HCT116 (cell line): ENCODE results near the gene SLC37A3. TPM values are rescaled to one million over a fixed set of nuclear protein-coding genes. Genes with fewer than 3 reads are reported as not detected.
"Not testable (repeated sequence)": the region's sequence is repeated elsewhere in the genome, so short reads cannot be mapped to it uniquely, and the experiment has no call there.

Experiments
- ATAC-seq: fragments of 200-7000 bp; cut with Tn5 transposase; 2 replicates; pipeline ENCODE4 v1.9.1; 2020; ENCODE audit warnings: mild to moderate bottlenecking, moderate library complexity
- BruUV-seq: library from RNA; stranded (reverse); fragments of 400-500 nt; replicated peaks from 2 replicates; lab custom pipeline; 2021; lab: Mats Ljungman, UMichigan
- CTCF ChIA-PET: fragments of 300-600 bp; sonication (Branson Sonifier 250); formaldehyde crosslinking; loops from one replicate; lab custom pipeline; 2021; ENCODE audit warnings: antibody characterized with exemption; lab: Charles Lee
- POLR2A ChIA-PET: fragments of 300-600, 350-600 bp; sonication (Branson Sonifier 250); formaldehyde crosslinking; loops from one replicate; lab custom pipeline; 2021; ENCODE audit warnings: antibody characterized with exemption; lab: Charles Lee
- RAD21 ChIA-PET, 2 experiments: fragments of 300-600 bp; sonication (Branson Sonifier 250); formaldehyde crosslinking; loops; one replicate each; lab custom pipeline; 2023; ENCODE audit warnings: low total read pairs in 2 of 2; ENCODE audit not compliant: uncharacterized antibody in 2 of 2, unreplicated experiment in 2 of 2, low non-redundant PET in 1 of 2; lab: Charles Lee
- DNase-seq: peaks from one replicate; pipeline ENCODE4 v3.0.0-alpha.2; 2010; ENCODE audit warnings: low read depth, low spot score
- H2AFZ ChIP-seq: fragments of 200-600 bp; shearing (Covaris generic), sonication (generic); 2 replicates; pipeline ENCODE4 v1.6.1; 2017; ENCODE audit warnings: low read depth, mixed run types, mixed read lengths, antibody characterized with exemption, low read length; ENCODE audit not compliant: poor library complexity, severe bottlenecking
- H3K27ac ChIP-seq: 2 replicates; pipeline ENCODE4 v1.5.1; 2012; ENCODE audit warnings: low read depth, low read length
- H3K27me3 ChIP-seq: fragments of 200-600 bp; sonication (generic); 2 replicates; pipeline ENCODE4 v1.6.1; 2016; ENCODE audit warnings: mixed run types, low read length, mixed read lengths; ENCODE audit not compliant: insufficient read depth
- H3K36me3 ChIP-seq, 2 experiments: fragments of 200-500 bp in 1 of 2; fragments of 200-600 bp in 1 of 2; sonication (Bioruptor generic) in 1 of 2; sonication (generic) in 1 of 2; 2 replicates each; pipeline versions ENCODE4 v1.5.1 to v1.6.1; 2014 to 2016; ENCODE audit warnings: low read length in 2 of 2, inconsistent platforms in 1 of 2, mixed read lengths in 1 of 2, mixed run types in 1 of 2; ENCODE audit not compliant: insufficient read depth in 2 of 2, control insufficient read depth in 1 of 2
- H3K4me1 ChIP-seq, 2 experiments: fragments of 200-600 bp in 1 of 2; sonication (generic) in 1 of 2; 2 replicates each; pipeline versions ENCODE4 v1.5.1 to v1.6.1; 2012 to 2017; ENCODE audit warnings: low read length in 2 of 2, inconsistent platforms in 1 of 2, mild to moderate bottlenecking in 1 of 2, mixed read lengths in 1 of 2, mixed run types in 1 of 2, moderate library complexity in 1 of 2; ENCODE audit not compliant: insufficient read depth in 2 of 2, control insufficient read depth in 1 of 2
- H3K4me2 ChIP-seq: fragments of 200-600 bp; sonication (generic); 2 replicates; pipeline ENCODE4 v1.6.1; 2017; ENCODE audit warnings: mixed run types, low read length, mixed read lengths
- H3K4me3 ChIP-seq, 2 experiments: fragments of 200-600 bp in 1 of 2; sonication (generic) in 1 of 2; replicated peaks in 1 of 2; 2 replicates each; pipeline ENCODE4 v1.5.1; 2011 to 2016; ENCODE audit warnings: low read length in 2 of 2, control low read depth in 1 of 2, low read depth in 1 of 2, mild to moderate bottlenecking in 1 of 2, mixed read lengths in 1 of 2, mixed run types in 1 of 2
- H3K79me2 ChIP-seq: fragments of 200-600 bp; sonication (generic); 2 replicates; pipeline ENCODE4 v1.6.1; 2017; ENCODE audit warnings: mild to moderate bottlenecking, mixed run types, low read length, moderate library complexity, mixed read lengths; ENCODE audit not compliant: insufficient read depth
- H3K9ac ChIP-seq: fragments of 200-600 bp; sonication (generic); 2 replicates; pipeline ENCODE4 v1.6.1; 2016; ENCODE audit warnings: low read length, mixed read lengths
- H3K9me2 ChIP-seq: fragments of 200-600 bp; sonication (generic), shearing (Covaris generic); 2 replicates; pipeline ENCODE4 v1.6.1; 2017; ENCODE audit warnings: mixed run types, mild to moderate bottlenecking, moderate library complexity; ENCODE audit not compliant: insufficient read depth
- H3K9me3 ChIP-seq, 2 experiments: fragments of 200-500 bp in 1 of 2; fragments of 200-600 bp in 1 of 2; sonication (Bioruptor generic) in 1 of 2; sonication (generic) in 1 of 2; 2 replicates each; pipeline ENCODE4 v1.6.1; 2014 to 2017; ENCODE audit warnings: low read length in 2 of 2, mixed read lengths in 2 of 2, inconsistent platforms in 1 of 2, low read depth in 1 of 2, mild to moderate bottlenecking in 1 of 2, mixed run types in 1 of 2, moderate library complexity in 1 of 2; ENCODE audit not compliant: control insufficient read depth in 1 of 2, insufficient read depth in 1 of 2
- H4K20me1 ChIP-seq: fragments of 200-600 bp; sonication (generic), shearing (Covaris generic); 2 replicates; pipeline ENCODE4 v1.6.1; 2017; ENCODE audit warnings: mixed run types, mild to moderate bottlenecking, moderate library complexity; ENCODE audit not compliant: insufficient read depth
- CEBPB ChIP-seq: IDR thresholded peaks from 2 replicates; pipeline ENCODE4 v1.6.1; 2012; ENCODE audit warnings: low read depth
- EGR1 ChIP-seq: IDR thresholded peaks from 2 replicates; pipeline ENCODE4 v1.6.1; 2012; ENCODE audit warnings: low read depth
- ELF1 ChIP-seq: IDR thresholded peaks from 2 replicates; pipeline ENCODE4 v1.6.1; 2012; ENCODE audit warnings: low read depth, borderline replicate concordance
- EZH2 ChIP-seq: fragments of 200-600 bp; sonication (generic); IDR thresholded peaks from 2 replicates; pipeline ENCODE4 v1.6.1; 2017; ENCODE audit warnings: antibody characterized with exemption, mixed run types
- FOSL1 ChIP-seq: IDR thresholded peaks from 2 replicates; pipeline ENCODE4 v1.6.1; 2012; ENCODE audit warnings: low read depth
- JUND ChIP-seq: IDR thresholded peaks from 2 replicates; pipeline ENCODE4 v1.6.1; 2012
- POLR2A ChIP-seq: IDR thresholded peaks from 2 replicates; pipeline ENCODE4 v1.7.0; 2011; ENCODE audit warnings: borderline replicate concordance; ENCODE audit not compliant: insufficient read depth, insufficient read length; ENCODE audit errors: extremely low read depth
- POLR2AphosphoS5 ChIP-seq: IDR thresholded peaks from 2 replicates; pipeline ENCODE4 v1.6.1; 2011; ENCODE audit warnings: mild to moderate bottlenecking, low read depth, low read length, moderate library complexity
- SIN3A ChIP-seq: IDR thresholded peaks from 2 replicates; pipeline ENCODE4 v1.6.1; 2012; ENCODE audit warnings: low read depth
- SP1 ChIP-seq: IDR thresholded peaks from 2 replicates; pipeline ENCODE4 v1.6.1; 2012; ENCODE audit warnings: low read depth
- TCF7L2 ChIP-seq: IDR thresholded peaks from 2 replicates; pipeline ENCODE4 v1.7.0; 2011; ENCODE audit warnings: borderline replicate concordance, inconsistent platforms; ENCODE audit not compliant: insufficient read depth, insufficient read length; ENCODE audit errors: extremely low read depth
- ZFX ChIP-seq: fragments of 450-650 bp; IDR thresholded peaks from 2 replicates; pipeline ENCODE4 v1.6.1; 2017
- intact Hi-C: fragments of 100-400 bp; cut with micrococcal nuclease; formaldehyde crosslinking; loops from 2 replicates; pipeline ENCODE4 v1.10.0; 2022
- total RNA-seq: library from RNA; stranded (reverse); gene quantifications from one replicate; pipeline ENCODE4 v1.2.1, GENCODE V29; 2021; ENCODE audit not compliant: unreplicated experiment
- TF ChIP-seq, protein P1 (sequence below): IDR thresholded peaks from 2 replicates; pipeline ENCODE4 v1.6.1; 2012
- TF ChIP-seq, protein P2 (sequence below): IDR thresholded peaks from 2 replicates; pipeline ENCODE4 v1.6.1; 2011; ENCODE audit warnings: mild to moderate bottlenecking, low read length, moderate library complexity; ENCODE audit not compliant: insufficient replicate concordance; ENCODE audit errors: extremely low read depth
- TF ChIP-seq, protein P3 (sequence below): IDR thresholded peaks from 2 replicates; pipeline ENCODE4 v1.6.1; 2012

SLC37A3 gene
- total RNA-seq, 1 experiment from 2014 or later = 41.8 TPM

- Histone ChIP-seq H3K36me3 (no peaks in the 10 kb centered on the region), H3K9me3 (no peaks in the 10 kb centered on the region), H3K4me2 (no peak overlapping the region), H3K27me3 (no peaks in the 10 kb centered on the region), H3K79me2 (no peaks in the 10 kb centered on the region), H3K4me3 (no peak overlapping the region), H4K20me1 (no peaks in the 10 kb centered on the region), H3K4me1 (no peaks in the 10 kb centered on the region), H3K9me2 (no peaks in the 10 kb centered on the region), H3K9ac (no peak overlapping the region), H2AFZ (no peak overlapping the region), H3K27ac (no peak overlapping the region)
- ChIA-PET POLR2A (no interaction called here), RAD21 (no interaction called here), CTCF (no interaction called here)
- no peak for DNase-seq
- intact Hi-C loops = no loop called here
- ATAC-seq = no peak
- BruUV-seq = no TSS peak
- TF ChIP-seq CEBPB (no peak), EZH2 (no peak), TCF7L2 (no peak)
Measured at GRCh38 chr7:140421521-140421920, 23.2 kb upstream of the SLC37A3 start.

DNA sequence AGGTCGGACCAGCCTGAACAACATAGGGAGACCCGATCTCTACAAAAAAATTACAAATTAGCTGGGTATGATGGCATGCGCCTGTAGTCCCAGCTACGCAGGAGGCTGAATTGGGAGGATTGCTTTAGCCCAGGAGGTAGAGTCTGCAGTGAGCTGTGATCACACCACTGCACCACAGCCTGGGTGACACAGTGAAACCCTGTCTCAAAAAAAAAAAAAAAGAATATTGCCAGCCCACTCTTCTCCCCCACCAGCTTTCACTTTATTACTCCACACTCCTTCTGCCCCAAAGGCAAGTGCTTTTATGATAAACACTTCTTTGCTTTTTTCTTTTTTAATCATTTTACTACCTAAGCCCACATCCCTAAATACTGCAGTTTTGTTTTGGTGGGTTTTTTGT lies 20.3 kb upstream of the SLC37A3 start:
- BruUV-seq = no TSS peak

GRCh38 chr7:140418156-140418472 lies 19.8 kb upstream of the SLC37A3 start:
- CTCF ChIA-PET, H3K9me3 ChIP-seq, intact Hi-C loops, H3K9me2 ChIP-seq, H3K79me2 ChIP-seq, H3K4me2 ChIP-seq, H3K4me3 ChIP-seq, H3K9ac ChIP-seq, RAD21 ChIA-PET, H3K27ac ChIP-seq, H3K4me1 ChIP-seq, H2AFZ ChIP-seq, H4K20me1 ChIP-seq, POLR2A ChIA-PET, ATAC-seq, DNase-seq, H3K27me3 ChIP-seq, H3K36me3 ChIP-seq, BruUV-seq: not testable (repeated sequence)

More for the DNA sequence above, 20.3 kb upstream of the SLC37A3 start:
- no peak overlapping the region for H3K27ac ChIP-seq
- H3K36me3 ChIP-seq = no peaks in the 10 kb centered on the region
- no peaks in the 10 kb centered on the region for H3K27me3 ChIP-seq
- no peak overlapping the region for H2AFZ ChIP-seq
- no peaks in the 10 kb centered on the region for H3K79me2 ChIP-seq
- TF ChIP-seq JUND = no peak
- TF ChIP-seq, protein P1, sequence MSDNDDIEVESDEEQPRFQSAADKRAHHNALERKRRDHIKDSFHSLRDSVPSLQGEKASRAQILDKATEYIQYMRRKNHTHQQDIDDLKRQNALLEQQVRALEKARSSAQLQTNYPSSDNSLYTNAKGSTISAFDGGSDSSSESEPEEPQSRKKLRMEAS = no peak
- TF ChIP-seq, protein P2, sequence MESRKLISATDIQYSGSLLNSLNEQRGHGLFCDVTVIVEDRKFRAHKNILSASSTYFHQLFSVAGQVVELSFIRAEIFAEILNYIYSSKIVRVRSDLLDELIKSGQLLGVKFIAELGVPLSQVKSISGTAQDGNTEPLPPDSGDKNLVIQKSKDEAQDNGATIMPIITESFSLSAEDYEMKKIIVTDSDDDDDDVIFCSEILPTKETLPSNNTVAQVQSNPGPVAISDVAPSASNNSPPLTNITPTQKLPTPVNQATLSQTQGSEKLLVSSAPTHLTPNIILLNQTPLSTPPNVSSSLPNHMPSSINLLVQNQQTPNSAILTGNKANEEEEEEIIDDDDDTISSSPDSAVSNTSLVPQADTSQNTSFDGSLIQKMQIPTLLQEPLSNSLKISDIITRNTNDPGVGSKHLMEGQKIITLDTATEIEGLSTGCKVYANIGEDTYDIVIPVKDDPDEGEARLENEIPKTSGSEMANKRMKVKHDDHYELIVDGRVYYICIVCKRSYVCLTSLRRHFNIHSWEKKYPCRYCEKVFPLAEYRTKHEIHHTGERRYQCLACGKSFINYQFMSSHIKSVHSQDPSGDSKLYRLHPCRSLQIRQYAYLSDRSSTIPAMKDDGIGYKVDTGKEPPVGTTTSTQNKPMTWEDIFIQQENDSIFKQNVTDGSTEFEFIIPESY = no peak
- no peak for TF ChIP-seq EGR1
- no peak for TF ChIP-seq POLR2AphosphoS5
- TF ChIP-seq, protein P3, sequence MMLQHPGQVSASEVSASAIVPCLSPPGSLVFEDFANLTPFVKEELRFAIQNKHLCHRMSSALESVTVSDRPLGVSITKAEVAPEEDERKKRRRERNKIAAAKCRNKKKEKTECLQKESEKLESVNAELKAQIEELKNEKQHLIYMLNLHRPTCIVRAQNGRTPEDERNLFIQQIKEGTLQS = no peak
- TF ChIP-seq ZFX = no peak
- TF ChIP-seq ELF1 = no peak
- TF ChIP-seq FOSL1 = no peak
- no peak for TF ChIP-seq CEBPB
- TF ChIP-seq POLR2A = no peak
- TF ChIP-seq SP1 = no peak
- no peak for TF ChIP-seq SIN3A
- no peak for TF ChIP-seq EZH2
- TF ChIP-seq, all 23 proteins: peak for 0
- POLR2A ChIA-PET = no interaction called here
- Histone ChIP-seq H4K20me1 (no peaks in the 10 kb centered on the region), H3K9ac (no peak overlapping the region), H3K4me3 (no peak overlapping the region), H3K9me3 (no peaks in the 10 kb centered on the region), H3K4me2 (no peak overlapping the region), H3K9me2 (no peaks in the 10 kb centered on the region), H3K4me1 (no peaks in the 10 kb centered on the region)
- intact Hi-C loops = no loop called here
- CTCF ChIA-PET = no interaction called here
- DNase-seq = no peak
- ATAC-seq = no peak
- RAD21 ChIA-PET = no interaction called here
